ENCODE results near the gene CMC4. TPM values are rescaled to one million over a fixed set of nuclear protein-coding genes. Genes with fewer than 3 reads are reported as not detected.
A peak's percentile ranks its signal among the peaks of the same experiment; 100 is the strongest.

CMC4 gene
- total and polyA plus RNA-seq, 2 donors (not counting 1 experiment from before 2014, with no cell fraction given) = 8.1 to 9.6 TPM

GRCh38 chrX:155052738-155053498 is 18.0 kb downstream of the CMC4 start:
- Histone ChIP-seq H3K27ac (ENCODE audit: insufficient read depth, low read length) (no peak overlapping the region), H3K4me2 (ENCODE audit: extremely low read depth, insufficient read depth, low read length) (no peak overlapping the region), H3K36me3 (ENCODE audit: control insufficient read depth, insufficient read depth, low read length) (no peaks in the 10 kb centered on the region), H2AFZ (ENCODE audit: low read length) (no peak overlapping the region), H3K4me1 (ENCODE audit: control insufficient read depth, extremely low read depth, insufficient read depth, low read length) (peaks cover 2% of the 10 kb centered on the region), H3K9ac (ENCODE audit: insufficient read depth, low read length) (no peak overlapping the region), H4K20me1 (ENCODE audit: control insufficient read depth, extremely low read depth, insufficient read depth, low read length) (no peaks in the 10 kb centered on the region), H3K4me3 (replicated peaks in 1 of 4; ENCODE audit: control extremely low read depth in 1 of 4, insufficient read depth in 1 of 4, low read depth in 3 of 4, low read length in 4 of 4) (no peak overlapping the region), H3K9me3 (ENCODE audit: control insufficient read depth, insufficient read depth, low read depth, low read length) (no peaks in the 10 kb centered on the region), H3K27me3 (ENCODE audit: control insufficient read depth, insufficient read depth, low read length) (no peaks in the 10 kb centered on the region), H3K79me2 (ENCODE audit: control insufficient read depth, insufficient read depth, low read length) (no peaks in the 10 kb centered on the region)
- DNase-seq (ENCODE audit: low read depth in 2 of 2) = no peak
- TF ChIP-seq EZH2 (IDR thresholded peaks at IDR 0.05; ENCODE audit: low read length, missing control alignments) = no peak
- TF ChIP-seq CTCF (conservative IDR thresholded peaks at IDR 0.05 in 1 of 2, IDR thresholded peaks at IDR 0.05 in 1 of 2; ENCODE audit: low read depth in 1 of 2, low read length in 2 of 2) = no peak

DNA sequence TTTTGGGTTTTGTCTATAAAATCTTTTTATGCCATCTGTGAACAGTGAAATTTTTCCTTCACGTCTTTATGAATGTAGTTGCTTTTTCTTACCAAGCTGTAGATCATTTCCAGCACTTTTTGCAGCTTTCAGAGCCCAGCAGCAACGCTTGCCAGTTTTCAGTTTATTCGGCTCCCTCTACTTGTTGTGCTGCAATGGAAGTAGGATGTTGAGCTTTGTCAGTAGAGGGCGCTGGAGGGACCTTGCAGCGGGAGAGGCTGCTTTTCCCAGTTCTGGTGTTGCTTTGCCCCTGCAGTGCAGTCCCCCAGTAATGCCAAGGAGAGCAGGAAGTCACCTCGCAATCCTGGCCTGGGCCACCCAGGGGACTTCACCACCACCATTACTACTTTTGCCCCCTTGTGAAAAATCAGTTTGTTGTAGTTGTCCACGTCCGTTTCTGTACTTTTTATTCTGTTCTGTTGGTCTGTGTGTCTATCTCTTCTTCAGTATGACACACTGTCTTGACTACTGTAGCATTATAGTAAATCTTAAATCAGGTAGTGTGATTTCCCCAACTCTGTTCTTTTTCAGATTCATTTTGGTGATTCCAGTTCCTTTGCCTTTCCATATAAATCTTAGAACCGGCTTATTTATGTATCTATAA is 21.8 kb downstream of the CMC4 start:
- Histone ChIP-seq H3K9me3 (ENCODE audit: control insufficient read depth, insufficient read depth, low read depth, low read length) (no peaks in the 10 kb centered on the region), H3K4me1 (ENCODE audit: control insufficient read depth, extremely low read depth, insufficient read depth, low read length) (no peaks in the 10 kb centered on the region), H3K9ac (ENCODE audit: insufficient read depth, low read length) (no peak overlapping the region), H4K20me1 (ENCODE audit: control insufficient read depth, extremely low read depth, insufficient read depth, low read length) (no peaks in the 10 kb centered on the region), H3K79me2 (ENCODE audit: control insufficient read depth, insufficient read depth, low read length) (no peaks in the 10 kb centered on the region), H3K27ac (ENCODE audit: insufficient read depth, low read length) (no peak overlapping the region), H2AFZ (ENCODE audit: low read length) (no peak overlapping the region), H3K27me3 (ENCODE audit: control insufficient read depth, insufficient read depth, low read length) (no peaks in the 10 kb centered on the region), H3K4me2 (ENCODE audit: extremely low read depth, insufficient read depth, low read length) (no peak overlapping the region), H3K4me3 (replicated peaks in 1 of 4; ENCODE audit: control extremely low read depth in 1 of 4, insufficient read depth in 1 of 4, low read depth in 3 of 4, low read length in 4 of 4) (no peak overlapping the region), H3K36me3 (ENCODE audit: control insufficient read depth, insufficient read depth, low read length) (no peaks in the 10 kb centered on the region)
- peak; percentile 43 to 66 for DNase-seq (ENCODE audit: low read depth in 2 of 2)
- no peak for TF ChIP-seq EZH2 (IDR thresholded peaks at IDR 0.05; ENCODE audit: low read length, missing control alignments)
- TF ChIP-seq CTCF (conservative IDR thresholded peaks at IDR 0.05 in 1 of 2, IDR thresholded peaks at IDR 0.05 in 1 of 2; ENCODE audit: low read depth in 1 of 2, low read length in 2 of 2) = peak; percentile 55 to 77

DNA sequence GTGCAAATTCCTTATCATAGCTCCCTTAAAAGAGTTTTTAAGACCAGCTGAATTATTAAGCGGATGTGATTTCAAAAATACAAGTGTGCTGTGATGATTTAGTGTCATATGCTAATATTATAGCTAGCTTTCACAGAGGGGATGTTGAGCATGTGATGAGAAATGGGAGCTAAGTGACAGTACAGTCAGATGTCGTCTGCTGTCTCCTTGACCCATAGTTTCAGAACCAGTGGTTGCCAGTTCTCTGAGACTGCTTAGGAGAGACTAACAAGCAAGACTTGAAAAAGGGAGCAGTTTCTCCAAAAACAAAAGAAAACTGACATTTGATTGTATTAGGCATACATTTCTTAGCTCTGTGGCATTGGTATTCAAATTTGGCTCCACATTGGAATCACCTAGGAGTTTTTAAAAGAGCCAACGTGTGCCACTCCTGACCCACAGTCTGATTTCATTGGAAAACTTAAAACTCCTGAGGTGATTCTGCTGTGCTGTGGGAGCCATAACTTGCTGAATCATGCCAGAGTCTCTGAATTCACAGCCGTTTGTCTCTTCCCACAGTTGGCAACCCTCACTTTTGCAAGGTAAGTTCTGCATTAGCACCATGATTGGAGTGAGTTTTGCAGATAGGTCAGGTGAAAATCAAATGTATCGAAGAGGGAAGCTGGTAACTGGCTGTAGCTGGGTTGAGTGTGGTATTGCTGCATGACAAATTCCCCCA is 24.0 kb downstream of the CMC4 start:
- no peaks in the 10 kb centered on the region for H3K36me3 ChIP-seq (ENCODE audit: control insufficient read depth, insufficient read depth, low read length)
- no peaks in the 10 kb centered on the region for H3K27me3 ChIP-seq (ENCODE audit: control insufficient read depth, insufficient read depth, low read length)
- no peak overlapping the region for H2AFZ ChIP-seq (ENCODE audit: low read length)
- H4K20me1 ChIP-seq (ENCODE audit: control insufficient read depth, extremely low read depth, insufficient read depth, low read length) = no peaks in the 10 kb centered on the region
- DNase-seq (ENCODE audit: low read depth in 2 of 2) = no peak
- no peak overlapping the region for H3K4me2 ChIP-seq (ENCODE audit: extremely low read depth, insufficient read depth, low read length)
- no peak for TF ChIP-seq EZH2 (IDR thresholded peaks at IDR 0.05; ENCODE audit: low read length, missing control alignments)
- no peak for TF ChIP-seq CTCF (conservative IDR thresholded peaks at IDR 0.05 in 1 of 2, IDR thresholded peaks at IDR 0.05 in 1 of 2; ENCODE audit: low read depth in 1 of 2, low read length in 2 of 2)
- H3K9ac ChIP-seq (ENCODE audit: insufficient read depth, low read length) = no peak overlapping the region
- no peaks in the 10 kb centered on the region for H3K4me1 ChIP-seq (ENCODE audit: control insufficient read depth, extremely low read depth, insufficient read depth, low read length)
- no peak overlapping the region for H3K27ac ChIP-seq (ENCODE audit: insufficient read depth, low read length)
- no peak overlapping the region for H3K4me3 ChIP-seq (replicated peaks in 1 of 4; ENCODE audit: control extremely low read depth in 1 of 4, insufficient read depth in 1 of 4, low read depth in 3 of 4, low read length in 4 of 4)
- no peaks in the 10 kb centered on the region for H3K9me3 ChIP-seq (ENCODE audit: control insufficient read depth, insufficient read depth, low read depth, low read length)
- H3K79me2 ChIP-seq (ENCODE audit: control insufficient read depth, insufficient read depth, low read length) = no peaks in the 10 kb centered on the region
